Right lobe of liver (tissue), 4 donors: ENCODE measurements around the gene SST.

Source experiments
- CTCF ChIP-seq, 4 donors: fragments of 200-600 bp in 3 of 4; fragments of 450-650 bp in 1 of 4; IDR thresholded peaks; one replicate each; pipeline versions ENCODE4 v1.5.1 to v1.8.0; 2016 to 2022; ENCODE audit warnings: antibody characterized with exemption in 4 of 4, mild to moderate bottlenecking in 2 of 4
- POLR2A ChIP-seq: fragments of 450-650 bp; IDR thresholded peaks from one replicate; pipeline ENCODE4 v1.6.1; 2017; ENCODE audit warnings: antibody characterized with exemption, mild to moderate bottlenecking
- donor health status: DM: no; HTN: no; CAD: no.
- donor health status: DM: no; HTN: no; CAD: no.
- donor health status: DM: no; HTN: yes; CAD: no.

GRCh38 chr3:187678726-187679268 is 8.6 kb upstream of the SST start:
- TF ChIP-seq CTCF (IDR thresholded peaks at IDR 0.05) (peak; percentile 71 to 77 (median 75)), POLR2A (no peak)
